ENCODE measurements around the gene PLK5. TPM values are rescaled to one million over a fixed set of nuclear protein-coding genes. Genes with fewer than 3 reads are reported as not detected.
A peak's percentile ranks its signal among the peaks of the same experiment; 100 is the strongest.

The PLK5 gene
- total RNA-seq, 1 donor from 2014 or later: 0.12 TPM

GRCh38 chr19:1486720-1487575 is 36.9 kb upstream of the PLK5 start:
- H3K27me3 Mint-ChIP-seq (ENCODE audit: low read depth): peaks cover 4% of the 10 kb centered on the region
- H3K36me3 Mint-ChIP-seq (ENCODE audit: low read depth): no peaks in the 10 kb centered on the region
- no peak overlapping the region for H3K4me3 Mint-ChIP-seq (ENCODE audit: unreplicated experiment)
- H3K9me3 Mint-ChIP-seq (ENCODE audit: low read depth): no peaks in the 10 kb centered on the region
- TF ChIP-seq CTCF (IDR thresholded peaks at IDR 0.05): no peak
- no peak for DNase-seq (ENCODE audit: low spot score)
- H3K27ac Mint-ChIP-seq (ENCODE audit: unreplicated experiment): no peak overlapping the region
- no peaks in the 10 kb centered on the region for H3K4me1 Mint-ChIP-seq (ENCODE audit: low read depth)

GRCh38 chr19:1487576-1488281 is 36.1 kb upstream of the PLK5 start:
- Mint-ChIP-seq H3K4me1 (ENCODE audit: low read depth) (no peaks in the 10 kb centered on the region), H3K36me3 (ENCODE audit: low read depth) (no peaks in the 10 kb centered on the region), H3K27ac (ENCODE audit: unreplicated experiment) (no peak overlapping the region), H3K9me3 (ENCODE audit: low read depth) (no peaks in the 10 kb centered on the region), H3K4me3 (ENCODE audit: unreplicated experiment) (no peak overlapping the region), H3K27me3 (ENCODE audit: low read depth) (peaks cover 4% of the 10 kb centered on the region)
- peak; percentile 86 for DNase-seq (ENCODE audit: low spot score)
- TF ChIP-seq CTCF (IDR thresholded peaks at IDR 0.05): no peak

DNA sequence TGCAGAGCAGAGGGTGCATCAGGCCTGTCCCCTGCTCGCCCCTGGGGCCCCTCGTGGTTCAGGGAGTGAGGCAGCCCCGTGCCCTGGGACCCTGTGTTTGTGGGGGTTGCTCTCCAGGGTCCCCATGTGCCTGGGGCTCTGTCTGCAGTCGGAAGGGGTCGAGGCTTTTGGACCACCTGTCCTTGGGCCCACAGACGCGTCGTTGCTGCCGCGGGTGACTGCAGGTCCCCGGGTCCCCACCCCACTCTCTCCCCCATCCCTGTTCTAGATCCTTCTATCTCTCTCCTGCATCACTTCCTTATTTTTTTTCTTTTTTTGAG is 35.6 kb upstream of the PLK5 start:
- Mint-ChIP-seq H3K4me1 (ENCODE audit: low read depth) (no peaks in the 10 kb centered on the region), H3K27me3 (ENCODE audit: low read depth) (peaks cover 4% of the 10 kb centered on the region), H3K9me3 (ENCODE audit: low read depth) (no peaks in the 10 kb centered on the region), H3K27ac (ENCODE audit: unreplicated experiment) (no peak overlapping the region), H3K4me3 (ENCODE audit: unreplicated experiment) (no peak overlapping the region), H3K36me3 (ENCODE audit: low read depth) (no peaks in the 10 kb centered on the region)
- no peak for TF ChIP-seq CTCF (IDR thresholded peaks at IDR 0.05)
- DNase-seq (ENCODE audit: low spot score): no peak

GRCh38 chr19:1489463-1490310 is 34.2 kb upstream of the PLK5 start:
- no peak overlapping the region for H3K27ac Mint-ChIP-seq (ENCODE audit: unreplicated experiment)
- no peaks in the 10 kb centered on the region for H3K36me3 Mint-ChIP-seq (ENCODE audit: low read depth)
- peaks cover 4% of the 10 kb centered on the region for H3K27me3 Mint-ChIP-seq (ENCODE audit: low read depth)
- no peak for TF ChIP-seq CTCF (IDR thresholded peaks at IDR 0.05)
- DNase-seq (ENCODE audit: low spot score): peak; percentile 92
- H3K9me3 Mint-ChIP-seq (ENCODE audit: low read depth): no peaks in the 10 kb centered on the region
- H3K4me1 Mint-ChIP-seq (ENCODE audit: low read depth): no peaks in the 10 kb centered on the region
- H3K4me3 Mint-ChIP-seq (ENCODE audit: unreplicated experiment): peak overlapping the region; percentile 86

Data from chondrocyte (in vitro differentiated cells).